Measurements from ENCODE around the gene SORCS2.

DNA sequence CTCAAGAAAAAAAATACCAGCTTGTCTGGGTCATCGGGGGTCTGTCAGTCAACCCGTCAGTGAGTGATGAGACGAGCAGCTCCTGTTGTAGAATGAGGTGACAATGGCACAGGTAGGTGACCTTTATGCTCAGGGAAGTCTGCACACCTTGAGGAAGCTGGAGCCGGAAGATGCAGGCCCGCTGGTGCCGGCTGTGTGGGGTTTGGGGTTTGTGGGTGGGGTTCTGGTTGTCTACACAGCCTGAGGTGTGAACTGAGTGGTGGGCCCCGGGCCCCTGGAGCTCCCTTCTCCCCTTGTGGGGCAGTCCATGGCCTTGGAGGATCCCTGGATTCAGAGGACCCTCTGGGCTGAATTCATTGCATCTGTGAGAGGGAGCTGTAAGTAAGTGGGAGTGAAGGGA is 75.5 kb downstream of the SORCS2 start:
- TF ChIP-seq, protein P1, sequence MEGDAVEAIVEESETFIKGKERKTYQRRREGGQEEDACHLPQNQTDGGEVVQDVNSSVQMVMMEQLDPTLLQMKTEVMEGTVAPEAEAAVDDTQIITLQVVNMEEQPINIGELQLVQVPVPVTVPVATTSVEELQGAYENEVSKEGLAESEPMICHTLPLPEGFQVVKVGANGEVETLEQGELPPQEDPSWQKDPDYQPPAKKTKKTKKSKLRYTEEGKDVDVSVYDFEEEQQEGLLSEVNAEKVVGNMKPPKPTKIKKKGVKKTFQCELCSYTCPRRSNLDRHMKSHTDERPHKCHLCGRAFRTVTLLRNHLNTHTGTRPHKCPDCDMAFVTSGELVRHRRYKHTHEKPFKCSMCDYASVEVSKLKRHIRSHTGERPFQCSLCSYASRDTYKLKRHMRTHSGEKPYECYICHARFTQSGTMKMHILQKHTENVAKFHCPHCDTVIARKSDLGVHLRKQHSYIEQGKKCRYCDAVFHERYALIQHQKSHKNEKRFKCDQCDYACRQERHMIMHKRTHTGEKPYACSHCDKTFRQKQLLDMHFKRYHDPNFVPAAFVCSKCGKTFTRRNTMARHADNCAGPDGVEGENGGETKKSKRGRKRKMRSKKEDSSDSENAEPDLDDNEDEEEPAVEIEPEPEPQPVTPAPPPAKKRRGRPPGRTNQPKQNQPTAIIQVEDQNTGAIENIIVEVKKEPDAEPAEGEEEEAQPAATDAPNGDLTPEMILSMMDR (IDR thresholded peaks at IDR 0.05): no peak
- TF ChIP-seq POLR2A (IDR thresholded peaks at IDR 0.05): no peak

Measured in prostate gland (tissue), 2 donors.